HG03469 (cell line): ENCODE measurements around the gene PHAX.
"Not testable (repeated sequence)": the region's sequence is repeated elsewhere in the genome, so short reads cannot be mapped to it uniquely, and the experiment has no call there.

Source experiments
- ATAC-seq: cut with Tn5 transposase; IDR thresholded peaks from one replicate; pipeline ENCODE4 v1.9.1; 2021; ENCODE audit warnings: mild to moderate bottlenecking, moderate library complexity, moderate number of reproducible peaks; ENCODE audit not compliant: unreplicated experiment

The PHAX gene

GRCh38 chr5:126600631-126601511, at the start of gene PHAX:
Gene PHAX (plus strand): TSS chr5:126600947. CDS start chr5:126600963, 16 bp downstream.
- peak; percentile 86 for ATAC-seq

- no peak for ATAC-seq
Observed at GRCh38 chr5:126552614-126553013, 48.1 kb upstream of the PHAX start.

GRCh38 chr5:126555101-126555500, 45.6 kb upstream of the PHAX start:
- not testable (repeated sequence) for ATAC-seq

- no peak for ATAC-seq
Observed at GRCh38 chr5:126561908-126562307, 38.8 kb upstream of the PHAX start.

GRCh38 chr5:126562823-126563222, 37.9 kb upstream of the PHAX start:
- ATAC-seq: peak; percentile 97

GRCh38 chr5:126568206-126568755, 32.5 kb upstream of the PHAX start:
- no peak for ATAC-seq

- no peak for ATAC-seq
Observed at GRCh38 chr5:126575644-126576043, 25.1 kb upstream of the PHAX start.

GRCh38 chr5:126576974-126577373, 23.8 kb upstream of the PHAX start:
- ATAC-seq: no peak

- ATAC-seq: no peak
Observed at GRCh38 chr5:126577415-126577814, 23.3 kb upstream of the PHAX start.

- ATAC-seq: no peak
Observed at GRCh38 chr5:126579716-126580115, 21.0 kb upstream of the PHAX start.

GRCh38 chr5:126583761-126584160, 17.0 kb upstream of the PHAX start:
- no peak for ATAC-seq

- no peak for ATAC-seq
Observed at GRCh38 chr5:126587551-126588390, 13.0 kb upstream of the PHAX start.

GRCh38 chr5:126589536-126590297, 11.0 kb upstream of the PHAX start:
- no peak for ATAC-seq

GRCh38 chr5:126591549-126591948, 9.2 kb upstream of the PHAX start:
- ATAC-seq: no peak

GRCh38 chr5:126594748-126595485, 5.8 kb upstream of the PHAX start, which contains the start of gene ALDH7A1:
Gene ALDH7A1 (minus strand): TSS chr5:126595219. CDS start chr5:126595198, 21 bp downstream.
- ATAC-seq: peak; percentile 42

- no peak for ATAC-seq
Observed at GRCh38 chr5:126595486-126596083, 5.2 kb upstream of the PHAX start.

- ATAC-seq: no peak
Observed at GRCh38 chr5:126597156-126597555, 3.6 kb upstream of the PHAX start.

GRCh38 chr5:126599499-126599898, 1.2 kb upstream of the PHAX start:
- no peak for ATAC-seq

- not testable (repeated sequence) for ATAC-seq
Observed at GRCh38 chr5:126599971-126600630, 646 bp upstream of the PHAX start.
